GM12878 (cell line): ENCODE measurements around the gene INO80B. TPM values are rescaled to one million over a fixed set of nuclear protein-coding genes. Genes with fewer than 3 reads are reported as not detected.

Source experiments
- ATAC-seq: fragments of 200-7000 bp; cut with Tn5 transposase; 3 replicates; pipeline ENCODE4 v1.9.1; 2020; ENCODE audit warnings: mild to moderate bottlenecking, moderate library complexity
- BruUV-seq: library from RNA; stranded (reverse); fragments of 400-500 nt; replicated peaks from 2 replicates; lab custom pipeline; 2021; lab: Mats Ljungman, UMichigan
- CTCF ChIA-PET: fragments of 300-600 bp; sonication (Branson Sonifier 250); formaldehyde crosslinking; extraction: SDS; loops from one replicate; lab custom pipeline; 2021; ENCODE audit warnings: inconsistent platforms; lab: Yijun Ruan, JAX
- POLR2A ChIA-PET: fragments of 350-600 bp; formaldehyde crosslinking; extraction: SDS; loops from one replicate; lab custom pipeline; 2021; ENCODE audit warnings: inconsistent platforms; lab: Charles Lee
- RAD21 ChIA-PET: fragments of 300-600 bp; sonication (Branson Sonifier 250); formaldehyde crosslinking; loops from one replicate; lab custom pipeline; 2023; ENCODE audit warnings: antibody characterized with exemption; ENCODE audit not compliant: unreplicated experiment; lab: Charles Lee
- SMC1A ChIA-PET: fragments of 300-600 bp; sonication (Branson Sonifier 250); formaldehyde crosslinking; loops from one replicate; lab custom pipeline; 2023; ENCODE audit not compliant: unreplicated experiment, uncharacterized antibody; lab: Charles Lee
- DNase-seq: peaks from one replicate; pipeline ENCODE4 v3.0.0-alpha.2; 2011; ENCODE audit warnings: low read depth, low spot score
- FAIRE-seq: peaks from 3 replicates; lab custom pipeline; 2011; peaks lifted over from hg19 to GRCh38; lab: Jason Lieb, UNC
- H2AFZ ChIP-seq: 2 replicates; pipeline ENCODE4 v1.6.0; 2011; ENCODE audit warnings: low read depth, low read length, control low read depth; ENCODE audit not compliant: control insufficient read depth
- H3K27ac ChIP-seq: 2 replicates; pipeline ENCODE4 v1.5.1; 2011; ENCODE audit warnings: control low read depth; ENCODE audit not compliant: control insufficient read depth, insufficient read depth
- H3K27me3 ChIP-seq, 2 experiments: replicated peaks in 1 of 2; 2 replicates each; pipeline versions ENCODE4 v1.6.0 to v1.6.1; 2011; ENCODE audit warnings: low read length in 1 of 2; ENCODE audit not compliant: control insufficient read depth in 2 of 2, insufficient read depth in 2 of 2
- H3K36me3 ChIP-seq, 2 experiments: 2 replicates each; pipeline ENCODE4 v1.5.1; 2011; ENCODE audit warnings: low read length in 1 of 2; ENCODE audit not compliant: control insufficient read depth in 2 of 2, insufficient read depth in 2 of 2
- H3K4me1 ChIP-seq: 2 replicates; pipeline ENCODE4 v1.6.1; 2011; ENCODE audit warnings: mild to moderate bottlenecking, low read length, moderate library complexity, mixed read lengths; ENCODE audit not compliant: control insufficient read depth, insufficient read depth
- H3K4me2 ChIP-seq: 2 replicates; pipeline ENCODE4 v1.6.0; 2011; ENCODE audit warnings: control low read depth; ENCODE audit not compliant: control insufficient read depth, insufficient read depth
- H3K4me3 ChIP-seq: fragments of 200-600 bp; sonication (generic); 2 replicates; pipeline ENCODE4 v1.5.1; 2016
- H3K79me2 ChIP-seq: 2 replicates; pipeline ENCODE4 v1.6.0; 2011; ENCODE audit warnings: low read length; ENCODE audit not compliant: control insufficient read depth, insufficient read depth
- H3K9ac ChIP-seq: 2 replicates; pipeline ENCODE4 v1.8.0; 2011; ENCODE audit warnings: low read length, control low read depth, mixed read lengths; ENCODE audit not compliant: control insufficient read depth, insufficient read depth
- H3K9me3 ChIP-seq: replicated peaks from 3 replicates; pipeline ENCODE4 v1.5.1; 2011; ENCODE audit warnings: mild to moderate bottlenecking, low read length; ENCODE audit not compliant: control insufficient read depth, insufficient read depth
- H4K20me1 ChIP-seq: 2 replicates; pipeline ENCODE4 v1.6.0; 2011; ENCODE audit not compliant: control insufficient read depth, insufficient read depth
- CREB1 ChIP-seq: IDR thresholded peaks from 2 replicates; pipeline ENCODE4 v1.6.1; 2012; ENCODE audit warnings: low read depth, mild to moderate bottlenecking, inconsistent platforms
- IKZF2 ChIP-seq, 2 experiments: fragments of 450-650 bp; IDR thresholded peaks; 2 replicates each; pipeline ENCODE4 v1.6.1; 2017; ENCODE audit warnings: mild to moderate bottlenecking in 2 of 2, moderate library complexity in 2 of 2
- NRF1 ChIP-seq: conservative IDR thresholded peaks from 2 replicates; pipeline ENCODE4 v1.6.1; 2011; ENCODE audit warnings: mild to moderate bottlenecking, low read depth, low read length, improper control_type of control experiment
- PML ChIP-seq: IDR thresholded peaks from 2 replicates; pipeline ENCODE4 v1.6.1; 2012; ENCODE audit warnings: low read length, inconsistent platforms
- RAD51 ChIP-seq: fragments of 450-650 bp; IDR thresholded peaks from 2 replicates; pipeline ENCODE4 v1.6.1; 2016; ENCODE audit warnings: moderate library complexity, mild to moderate bottlenecking, inconsistent platforms
- TCF3 ChIP-seq: IDR thresholded peaks from 2 replicates; pipeline ENCODE4 v1.6.1; 2012; ENCODE audit warnings: low read depth, mild to moderate bottlenecking, low read length, borderline replicate concordance; ENCODE audit not compliant: insufficient read depth
- YY1 ChIP-seq: IDR thresholded peaks from 2 replicates; pipeline ENCODE4 v1.6.1; 2011; ENCODE audit warnings: low read depth, mild to moderate bottlenecking, low read length
- WGBS: methylation state at CpG from one replicate; pipeline ENCODE4 v1.1.6; 2016; ENCODE audit warnings: low lambda C conversion rate; ENCODE audit not compliant: insufficient replicate concordance, insufficient coverage; ENCODE audit errors: missing lambda C conversion rate; 5-methylcytosine and 5-hydroxymethylcytosine counted together
- in situ Hi-C: fragments of 300-500 bp; cut with MboI; formaldehyde crosslinking; loops from 9 replicates; pipeline ENCODE4 v1.14.3; 2018; ENCODE audit warnings: mixed read lengths
- intact Hi-C: fragments of 100-400 bp; cut with micrococcal nuclease; formaldehyde crosslinking; loops from one replicate; pipeline ENCODE4 v1.14.2; 2022; ENCODE audit not compliant: unreplicated experiment
- polyA plus RNA-seq, 11 experiments: library from polyadenylated mRNA; depleted of rRNA in 4 of 11; unstranded in 6 of 11; stranded (reverse) in 5 of 11; fragments of >200 nt; fragmentation: Nextera tagmentation in 4 of 11; fragmentation: Illumina TruSeq in 1 of 11; extraction: Ambion mirVana in 4 of 11; extraction: Trizol in 1 of 11; gene quantifications; 1 replicate in 1 of 11; 2 replicates in 10 of 11; pipeline versions ENCODE4 v1.2.1 to v1.2.3, GENCODE V29; 2011 to 2016; ENCODE audit warnings: inconsistent platforms in 2 of 11, missing spikeins in 2 of 11, low read depth in 1 of 11
- total RNA-seq, 4 experiments: library from RNA; depleted of rRNA in 3 of 4; stranded (reverse); fragments of >200 nt in 3 of 4; fragmentation: Illumina TruSeq in 1 of 4; extraction: Trizol in 1 of 4; gene quantifications; 2 replicates each; pipeline versions ENCODE4 v1.2.1 to v1.2.3, GENCODE V29; 2013 to 2021
- TF ChIP-seq, protein P1 (sequence below): fragments of 450-650 bp; IDR thresholded peaks from 2 replicates; pipeline ENCODE4 v1.6.1; 2017; ENCODE audit warnings: mild to moderate bottlenecking, moderate library complexity
- TF ChIP-seq, protein P2 (sequence below): fragments of 450-650 bp; IDR thresholded peaks from 2 replicates; pipeline ENCODE4 v1.6.1; 2017; ENCODE audit warnings: mild to moderate bottlenecking
- TF ChIP-seq, protein P3 (sequence below): fragments of 450-650 bp; IDR thresholded peaks from 2 replicates; pipeline ENCODE4 v1.6.1; 2017; ENCODE audit warnings: low read depth, mild to moderate bottlenecking, moderate library complexity
- TF ChIP-seq, protein P4 (sequence below): fragments of 450-650 bp; IDR thresholded peaks from 2 replicates; pipeline ENCODE4 v1.6.1; 2018; ENCODE audit warnings: mild to moderate bottlenecking, low read depth, moderate library complexity; ENCODE audit not compliant: partially characterized antibody
- TF ChIP-seq, protein P5 (sequence below): IDR thresholded peaks from 2 replicates; pipeline ENCODE4 v1.6.1; 2011; ENCODE audit warnings: low read depth, mild to moderate bottlenecking, low read length, moderate library complexity, borderline replicate concordance; ENCODE audit errors: extremely low read depth

The INO80B gene
- total and polyA plus RNA-seq, 10 of the 15 experiments (the other 5 are each of a cell fraction or from before 2014, with no cell fraction given) = 1.3 to 26.7 (median 11.1) TPM

DNA sequence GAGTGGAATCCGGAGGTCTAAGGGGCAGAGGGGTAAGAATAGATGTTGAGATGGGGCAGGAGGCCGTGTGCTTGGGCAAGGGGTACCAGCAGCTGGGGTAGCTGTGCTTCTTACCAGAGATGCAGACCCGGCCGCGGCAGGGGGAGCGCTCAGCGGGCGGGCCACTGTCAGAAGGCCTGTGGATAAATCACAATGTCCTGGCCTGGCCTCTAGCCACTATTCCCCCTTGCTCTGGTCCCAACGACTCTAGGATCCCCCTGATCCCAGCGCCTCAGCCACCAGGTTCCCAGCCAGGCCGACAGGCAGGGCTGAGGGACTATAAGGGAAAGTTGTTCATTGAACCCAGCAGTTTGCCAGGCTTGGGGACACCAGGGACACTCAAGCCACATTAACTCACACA lies 24.4 kb upstream of the INO80B start:
- WGBS = 69% methylated on average over 11 of the region's 11 CpGs
- no peaks in the 10 kb centered on the region for H3K79me2 ChIP-seq
- no peaks in the 10 kb centered on the region for H3K4me1 ChIP-seq
- H3K27ac ChIP-seq = no peak overlapping the region
- no peak overlapping the region for H3K4me3 ChIP-seq
- no peak overlapping the region for H3K9ac ChIP-seq
- FAIRE-seq (no peak), ATAC-seq (no peak), DNase-seq (no peak)
- SMC1A ChIA-PET = interaction anchor here (1.2 to 2.1 kb wide), 4 partner anchors 8 to 96 kb away, joined by 3 to 8 read pairs (median 4); no protein-coding TSS in a partner anchor
- intact Hi-C loops = no loop called here
- in situ Hi-C loops = no loop called here
- no TSS peak for BruUV-seq
- H3K4me2 ChIP-seq = no peak overlapping the region
- POLR2A ChIA-PET = no interaction called here
- CTCF ChIA-PET = no interaction called here
- H3K36me3 ChIP-seq = peaks cover 0 to 4% of the 10 kb centered on the region in 2 experiments; a peak in 1 of 4 replicates
- no peaks in the 10 kb centered on the region for H4K20me1 ChIP-seq
- no peaks in the 10 kb centered on the region for H3K27me3 ChIP-seq
- H3K9me3 ChIP-seq = no peaks in the 10 kb centered on the region
- no peak overlapping the region for H2AFZ ChIP-seq
- RAD21 ChIA-PET = no interaction called here
- TF ChIP-seq, protein P1, sequence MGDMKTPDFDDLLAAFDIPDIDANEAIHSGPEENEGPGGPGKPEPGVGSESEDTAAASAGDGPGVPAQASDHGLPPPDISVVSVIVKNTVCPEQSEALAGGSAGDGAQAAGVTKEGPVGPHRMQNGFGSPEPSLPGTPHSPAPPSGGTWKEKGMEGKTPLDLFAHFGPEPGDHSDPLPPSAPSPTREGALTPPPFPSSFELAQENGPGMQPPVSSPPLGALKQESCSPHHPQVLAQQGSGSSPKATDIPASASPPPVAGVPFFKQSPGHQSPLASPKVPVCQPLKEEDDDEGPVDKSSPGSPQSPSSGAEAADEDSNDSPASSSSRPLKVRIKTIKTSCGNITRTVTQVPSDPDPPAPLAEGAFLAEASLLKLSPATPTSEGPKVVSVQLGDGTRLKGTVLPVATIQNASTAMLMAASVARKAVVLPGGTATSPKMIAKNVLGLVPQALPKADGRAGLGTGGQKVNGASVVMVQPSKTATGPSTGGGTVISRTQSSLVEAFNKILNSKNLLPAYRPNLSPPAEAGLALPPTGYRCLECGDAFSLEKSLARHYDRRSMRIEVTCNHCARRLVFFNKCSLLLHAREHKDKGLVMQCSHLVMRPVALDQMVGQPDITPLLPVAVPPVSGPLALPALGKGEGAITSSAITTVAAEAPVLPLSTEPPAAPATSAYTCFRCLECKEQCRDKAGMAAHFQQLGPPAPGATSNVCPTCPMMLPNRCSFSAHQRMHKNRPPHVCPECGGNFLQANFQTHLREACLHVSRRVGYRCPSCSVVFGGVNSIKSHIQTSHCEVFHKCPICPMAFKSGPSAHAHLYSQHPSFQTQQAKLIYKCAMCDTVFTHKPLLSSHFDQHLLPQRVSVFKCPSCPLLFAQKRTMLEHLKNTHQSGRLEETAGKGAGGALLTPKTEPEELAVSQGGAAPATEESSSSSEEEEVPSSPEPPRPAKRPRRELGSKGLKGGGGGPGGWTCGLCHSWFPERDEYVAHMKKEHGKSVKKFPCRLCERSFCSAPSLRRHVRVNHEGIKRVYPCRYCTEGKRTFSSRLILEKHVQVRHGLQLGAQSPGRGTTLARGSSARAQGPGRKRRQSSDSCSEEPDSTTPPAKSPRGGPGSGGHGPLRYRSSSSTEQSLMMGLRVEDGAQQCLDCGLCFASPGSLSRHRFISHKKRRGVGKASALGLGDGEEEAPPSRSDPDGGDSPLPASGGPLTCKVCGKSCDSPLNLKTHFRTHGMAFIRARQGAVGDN = no peak
- TF ChIP-seq, protein P2, sequence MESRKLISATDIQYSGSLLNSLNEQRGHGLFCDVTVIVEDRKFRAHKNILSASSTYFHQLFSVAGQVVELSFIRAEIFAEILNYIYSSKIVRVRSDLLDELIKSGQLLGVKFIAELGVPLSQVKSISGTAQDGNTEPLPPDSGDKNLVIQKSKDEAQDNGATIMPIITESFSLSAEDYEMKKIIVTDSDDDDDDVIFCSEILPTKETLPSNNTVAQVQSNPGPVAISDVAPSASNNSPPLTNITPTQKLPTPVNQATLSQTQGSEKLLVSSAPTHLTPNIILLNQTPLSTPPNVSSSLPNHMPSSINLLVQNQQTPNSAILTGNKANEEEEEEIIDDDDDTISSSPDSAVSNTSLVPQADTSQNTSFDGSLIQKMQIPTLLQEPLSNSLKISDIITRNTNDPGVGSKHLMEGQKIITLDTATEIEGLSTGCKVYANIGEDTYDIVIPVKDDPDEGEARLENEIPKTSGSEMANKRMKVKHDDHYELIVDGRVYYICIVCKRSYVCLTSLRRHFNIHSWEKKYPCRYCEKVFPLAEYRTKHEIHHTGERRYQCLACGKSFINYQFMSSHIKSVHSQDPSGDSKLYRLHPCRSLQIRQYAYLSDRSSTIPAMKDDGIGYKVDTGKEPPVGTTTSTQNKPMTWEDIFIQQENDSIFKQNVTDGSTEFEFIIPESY = no peak
- TF ChIP-seq TCF3 (no peak), YY1 (no peak), CREB1 (no peak), NRF1 (no peak), RAD51 (no peak), PML (no peak), IKZF2 (IDR thresholded peaks at IDR 0.05) (no peak)
- TF ChIP-seq, protein P3, sequence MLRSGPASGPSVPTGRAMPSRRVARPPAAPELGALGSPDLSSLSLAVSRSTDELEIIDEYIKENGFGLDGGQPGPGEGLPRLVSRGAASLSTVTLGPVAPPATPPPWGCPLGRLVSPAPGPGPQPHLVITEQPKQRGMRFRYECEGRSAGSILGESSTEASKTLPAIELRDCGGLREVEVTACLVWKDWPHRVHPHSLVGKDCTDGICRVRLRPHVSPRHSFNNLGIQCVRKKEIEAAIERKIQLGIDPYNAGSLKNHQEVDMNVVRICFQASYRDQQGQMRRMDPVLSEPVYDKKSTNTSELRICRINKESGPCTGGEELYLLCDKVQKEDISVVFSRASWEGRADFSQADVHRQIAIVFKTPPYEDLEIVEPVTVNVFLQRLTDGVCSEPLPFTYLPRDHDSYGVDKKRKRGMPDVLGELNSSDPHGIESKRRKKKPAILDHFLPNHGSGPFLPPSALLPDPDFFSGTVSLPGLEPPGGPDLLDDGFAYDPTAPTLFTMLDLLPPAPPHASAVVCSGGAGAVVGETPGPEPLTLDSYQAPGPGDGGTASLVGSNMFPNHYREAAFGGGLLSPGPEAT = no peak
- TF ChIP-seq, protein P4, sequence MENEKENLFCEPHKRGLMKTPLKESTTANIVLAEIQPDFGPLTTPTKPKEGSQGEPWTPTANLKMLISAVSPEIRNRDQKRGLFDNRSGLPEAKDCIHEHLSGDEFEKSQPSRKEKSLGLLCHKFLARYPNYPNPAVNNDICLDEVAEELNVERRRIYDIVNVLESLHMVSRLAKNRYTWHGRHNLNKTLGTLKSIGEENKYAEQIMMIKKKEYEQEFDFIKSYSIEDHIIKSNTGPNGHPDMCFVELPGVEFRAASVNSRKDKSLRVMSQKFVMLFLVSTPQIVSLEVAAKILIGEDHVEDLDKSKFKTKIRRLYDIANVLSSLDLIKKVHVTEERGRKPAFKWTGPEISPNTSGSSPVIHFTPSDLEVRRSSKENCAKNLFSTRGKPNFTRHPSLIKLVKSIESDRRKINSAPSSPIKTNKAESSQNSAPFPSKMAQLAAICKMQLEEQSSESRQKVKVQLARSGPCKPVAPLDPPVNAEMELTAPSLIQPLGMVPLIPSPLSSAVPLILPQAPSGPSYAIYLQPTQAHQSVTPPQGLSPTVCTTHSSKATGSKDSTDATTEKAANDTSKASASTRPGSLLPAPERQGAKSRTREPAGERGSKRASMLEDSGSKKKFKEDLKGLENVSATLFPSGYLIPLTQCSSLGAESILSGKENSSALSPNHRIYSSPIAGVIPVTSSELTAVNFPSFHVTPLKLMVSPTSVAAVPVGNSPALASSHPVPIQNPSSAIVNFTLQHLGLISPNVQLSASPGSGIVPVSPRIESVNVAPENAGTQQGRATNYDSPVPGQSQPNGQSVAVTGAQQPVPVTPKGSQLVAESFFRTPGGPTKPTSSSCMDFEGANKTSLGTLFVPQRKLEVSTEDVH = no peak
- TF ChIP-seq, protein P5, sequence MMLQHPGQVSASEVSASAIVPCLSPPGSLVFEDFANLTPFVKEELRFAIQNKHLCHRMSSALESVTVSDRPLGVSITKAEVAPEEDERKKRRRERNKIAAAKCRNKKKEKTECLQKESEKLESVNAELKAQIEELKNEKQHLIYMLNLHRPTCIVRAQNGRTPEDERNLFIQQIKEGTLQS = no peak
